ENCODE data around the gene MICAL3.
A peak's percentile ranks its signal among the peaks of the same experiment; 100 is the strongest.

The MICAL3 gene

GRCh38 chr22:17922925-17923903 is 101.1 kb downstream of the MICAL3 start:
- Histone ChIP-seq H3K9me3 (no peaks in the 10 kb centered on the region), H3K4me1 (peaks cover 14% of the 10 kb centered on the region), H3K4me3 (ENCODE audit: low read depth, low read length) (no peak overlapping the region), H3K27me3 (no peaks in the 10 kb centered on the region), H3K36me3 (no peaks in the 10 kb centered on the region)
- no peak for DNase-seq
- TF ChIP-seq CTCF (IDR thresholded peaks at IDR 0.05; ENCODE audit: low read depth, low read length) = no peak

GRCh38 chr22:17921871-17922821 is 102.2 kb downstream of the MICAL3 start:
- H3K9me3 ChIP-seq = no peaks in the 10 kb centered on the region
- TF ChIP-seq CTCF (IDR thresholded peaks at IDR 0.05; ENCODE audit: low read depth, low read length) = no peak
- peaks cover 14% of the 10 kb centered on the region for H3K4me1 ChIP-seq
- no peak overlapping the region for H3K4me3 ChIP-seq (ENCODE audit: low read depth, low read length)
- H3K27me3 ChIP-seq = no peaks in the 10 kb centered on the region
- no peaks in the 10 kb centered on the region for H3K36me3 ChIP-seq
- no peak for DNase-seq

- no peak overlapping the region for H3K4me3 ChIP-seq (ENCODE audit: low read depth, low read length)
- H3K27me3 ChIP-seq = no peaks in the 10 kb centered on the region
- peaks cover 14% of the 10 kb centered on the region for H3K4me1 ChIP-seq
- TF ChIP-seq CTCF (IDR thresholded peaks at IDR 0.05; ENCODE audit: low read depth, low read length) = no peak
- no peaks in the 10 kb centered on the region for H3K36me3 ChIP-seq
- DNase-seq = no peak
- no peaks in the 10 kb centered on the region for H3K9me3 ChIP-seq
Measured at GRCh38 chr22:17920992-17921650, 103.2 kb downstream of the MICAL3 start.

GRCh38 chr22:17920145-17920605 is 104.2 kb downstream of the MICAL3 start:
- H3K4me3 ChIP-seq (ENCODE audit: low read depth, low read length) = no peak overlapping the region; the same call in 1 of the 2 replicates

More at GRCh38 chr22:17920145-17920605, 104.2 kb downstream of the MICAL3 start:
- peak; percentile 16; the same call in 1 of the 2 replicates for TF ChIP-seq CTCF (IDR thresholded peaks at IDR 0.05; ENCODE audit: low read depth, low read length)
- no peaks in the 10 kb centered on the region for H3K9me3 ChIP-seq
- H3K36me3 ChIP-seq = no peaks in the 10 kb centered on the region
- H3K27me3 ChIP-seq = no peaks in the 10 kb centered on the region
- peaks cover 14% of the 10 kb centered on the region for H3K4me1 ChIP-seq
- peak; percentile 65 for DNase-seq

Measured in BE2C (cell line).